HEK293 (cell line): ENCODE results near the gene OR2V2.

Experiments
- EGR2 ChIP-seq: fragments of 450-650 bp; formaldehyde crosslinking; IDR thresholded peaks from 2 replicates; pipeline ENCODE4 v1.5.1; 2016; ENCODE audit warnings: low read depth, missing biosample characterization, missing genetic modification characterization
- GLIS2 ChIP-seq: fragments of 450-650 bp; formaldehyde crosslinking; IDR thresholded peaks from 2 replicates; pipeline ENCODE4 v1.5.1; 2016; ENCODE audit warnings: missing biosample characterization, missing genetic modification characterization
- KLF9 ChIP-seq: fragments of 450-650 bp; formaldehyde crosslinking; IDR thresholded peaks from 2 replicates; pipeline ENCODE4 v1.5.1; 2016; ENCODE audit warnings: missing biosample characterization, missing genetic modification characterization, low read depth
- MEIS1 ChIP-seq: sonication (generic); formaldehyde crosslinking; IDR thresholded peaks from 2 replicates; pipeline ENCODE4 v1.8.1; 2022; ENCODE audit warnings: missing genetic modification reagents, mild to moderate bottlenecking, borderline replicate concordance
- OVOL3 ChIP-seq: fragments of 450-650 bp; formaldehyde crosslinking; IDR thresholded peaks from 2 replicates; pipeline ENCODE4 v1.5.1; 2016; ENCODE audit warnings: missing biosample characterization, missing genetic modification characterization
- SCRT1 ChIP-seq: fragments of 450-650 bp; formaldehyde crosslinking; IDR thresholded peaks from 2 replicates; pipeline ENCODE4 v1.5.1; 2016; ENCODE audit warnings: missing biosample characterization, missing genetic modification characterization, borderline replicate concordance
- SCRT2 ChIP-seq: fragments of 450-650 bp; formaldehyde crosslinking; IDR thresholded peaks from 2 replicates; pipeline ENCODE4 v1.5.1; 2016; ENCODE audit warnings: missing biosample characterization, missing genetic modification characterization
- ZBTB20 ChIP-seq: fragments of 450-650 bp; formaldehyde crosslinking; IDR thresholded peaks from 2 replicates; pipeline ENCODE4 v1.5.1; 2016; ENCODE audit warnings: missing biosample characterization, missing genetic modification characterization
- ZNF157 ChIP-seq: fragments of 450-650 bp; formaldehyde crosslinking; IDR thresholded peaks from 2 replicates; pipeline ENCODE4 v1.5.1; 2016; ENCODE audit warnings: missing biosample characterization, missing genetic modification characterization
- ZNF184 ChIP-seq: fragments of 450-650 bp; IDR thresholded peaks from 2 replicates; pipeline ENCODE4 v1.5.1; 2018; ENCODE audit warnings: missing biosample characterization, mild to moderate bottlenecking, missing genetic modification characterization
- ZNF501 ChIP-seq: fragments of 450-650 bp; formaldehyde crosslinking; IDR thresholded peaks from 2 replicates; pipeline ENCODE4 v1.5.1; 2016; ENCODE audit warnings: missing biosample characterization, missing genetic modification characterization
- ZNF558 ChIP-seq: fragments of 450-650 bp; formaldehyde crosslinking; IDR thresholded peaks from 2 replicates; pipeline ENCODE4 v1.5.1; 2016; ENCODE audit warnings: missing biosample characterization, missing genetic modification characterization
- ZNF596 ChIP-seq: fragments of 450-650 bp; IDR thresholded peaks from 2 replicates; pipeline ENCODE4 v1.5.0; 2018; ENCODE audit warnings: missing biosample characterization, mild to moderate bottlenecking, missing genetic modification characterization, moderate library complexity
- ZNF600 ChIP-seq: fragments of 450-650 bp; formaldehyde crosslinking; IDR thresholded peaks from 2 replicates; pipeline ENCODE4 v1.5.1; 2016; ENCODE audit warnings: missing biosample characterization, missing genetic modification characterization
- ZNF623 ChIP-seq: fragments of 450-650 bp; formaldehyde crosslinking; IDR thresholded peaks from 2 replicates; pipeline ENCODE4 v1.5.1; 2016; ENCODE audit warnings: missing biosample characterization, missing genetic modification characterization
- ZNF664 ChIP-seq: fragments of 450-650 bp; formaldehyde crosslinking; IDR thresholded peaks from 2 replicates; pipeline ENCODE4 v1.5.1; 2016; ENCODE audit warnings: missing biosample characterization, missing genetic modification characterization
- ZSCAN30 ChIP-seq: fragments of 450-650 bp; IDR thresholded peaks from 2 replicates; pipeline ENCODE4 v1.5.1; 2018; ENCODE audit warnings: missing biosample characterization, mild to moderate bottlenecking, missing genetic modification characterization, moderate library complexity
- TF ChIP-seq, protein P1 (sequence below): fragments of 450-650 bp; formaldehyde crosslinking; IDR thresholded peaks from 2 replicates; pipeline ENCODE4 v1.5.1; 2016; ENCODE audit warnings: missing biosample characterization, missing genetic modification characterization
- TF ChIP-seq, protein P2 (sequence below): fragments of 450-650 bp; formaldehyde crosslinking; IDR thresholded peaks from 2 replicates; pipeline ENCODE4 v1.5.1; 2017; ENCODE audit warnings: missing biosample characterization, mild to moderate bottlenecking, missing genetic modification characterization, moderate library complexity
- TF ChIP-seq, protein P3 (sequence below): fragments of 450-650 bp; formaldehyde crosslinking; IDR thresholded peaks from 2 replicates; pipeline ENCODE4 v1.5.1; 2017; ENCODE audit warnings: missing biosample characterization, missing genetic modification characterization
- TF ChIP-seq, protein P4 (sequence below): fragments of 450-650 bp; formaldehyde crosslinking; IDR thresholded peaks from 2 replicates; pipeline ENCODE4 v1.5.1; 2016; ENCODE audit warnings: missing biosample characterization, missing genetic modification characterization, borderline replicate concordance
- TF ChIP-seq, protein P5 (sequence below): fragments of 450-650 bp; formaldehyde crosslinking; IDR thresholded peaks from 2 replicates; pipeline ENCODE4 v1.5.1; 2017; ENCODE audit warnings: missing biosample characterization, missing genetic modification characterization
- TF ChIP-seq, protein P6 (sequence below): fragments of 450-650 bp; formaldehyde crosslinking; conservative IDR thresholded peaks from 2 replicates; pipeline ENCODE4 v1.5.1; 2016; ENCODE audit warnings: low read depth, missing biosample characterization, missing genetic modification characterization
- TF ChIP-seq, protein P7 (sequence below): fragments of 450-650 bp; formaldehyde crosslinking; IDR thresholded peaks from 2 replicates; pipeline ENCODE4 v1.5.1; 2017; ENCODE audit warnings: missing biosample characterization, missing genetic modification characterization

OR2V2 gene

DNA sequence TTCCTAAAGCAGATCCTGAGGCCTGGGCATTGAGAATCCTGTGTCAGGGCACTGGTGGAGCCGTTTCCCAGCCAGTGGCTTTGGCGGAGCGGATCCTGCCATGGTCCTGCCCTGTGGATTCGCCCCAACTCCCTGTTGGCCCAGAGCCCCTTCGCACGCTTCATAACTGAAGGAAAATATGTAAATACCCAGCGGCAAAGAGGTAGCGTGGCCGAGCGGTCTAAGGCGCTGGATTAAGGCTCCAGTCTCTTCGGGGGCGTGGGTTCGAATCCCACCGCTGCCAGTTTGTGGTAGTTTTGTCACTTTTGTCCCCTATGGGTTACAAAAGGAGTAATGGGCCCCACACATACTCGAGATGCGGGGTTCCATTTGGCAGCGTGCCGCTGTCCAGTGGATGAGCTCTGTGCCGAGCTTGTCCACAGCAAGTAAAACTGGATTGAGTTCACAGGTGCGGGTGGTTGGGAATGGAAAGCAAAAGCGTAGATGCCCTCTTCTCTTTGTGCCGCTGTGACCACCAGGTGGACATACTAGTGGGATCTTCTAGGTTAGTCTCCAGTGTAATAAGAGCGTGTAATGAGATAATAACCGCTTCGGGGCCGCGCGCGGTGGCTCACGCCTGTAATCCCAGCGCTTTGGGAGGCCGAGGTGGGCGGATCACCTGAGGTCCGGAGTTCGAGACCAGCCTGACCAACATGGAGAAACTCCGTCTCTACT, 40.3 kb downstream of the OR2V2 start (continued):
- TF ChIP-seq, protein P1, sequence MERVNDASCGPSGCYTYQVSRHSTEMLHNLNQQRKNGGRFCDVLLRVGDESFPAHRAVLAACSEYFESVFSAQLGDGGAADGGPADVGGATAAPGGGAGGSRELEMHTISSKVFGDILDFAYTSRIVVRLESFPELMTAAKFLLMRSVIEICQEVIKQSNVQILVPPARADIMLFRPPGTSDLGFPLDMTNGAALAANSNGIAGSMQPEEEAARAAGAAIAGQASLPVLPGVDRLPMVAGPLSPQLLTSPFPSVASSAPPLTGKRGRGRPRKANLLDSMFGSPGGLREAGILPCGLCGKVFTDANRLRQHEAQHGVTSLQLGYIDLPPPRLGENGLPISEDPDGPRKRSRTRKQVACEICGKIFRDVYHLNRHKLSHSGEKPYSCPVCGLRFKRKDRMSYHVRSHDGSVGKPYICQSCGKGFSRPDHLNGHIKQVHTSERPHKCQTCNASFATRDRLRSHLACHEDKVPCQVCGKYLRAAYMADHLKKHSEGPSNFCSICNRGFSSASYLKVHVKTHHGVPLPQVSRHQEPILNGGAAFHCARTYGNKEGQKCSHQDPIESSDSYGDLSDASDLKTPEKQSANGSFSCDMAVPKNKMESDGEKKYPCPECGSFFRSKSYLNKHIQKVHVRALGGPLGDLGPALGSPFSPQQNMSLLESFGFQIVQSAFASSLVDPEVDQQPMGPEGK (tag by site-specific recombination) = peak; percentile 12
- TF ChIP-seq, protein P2, sequence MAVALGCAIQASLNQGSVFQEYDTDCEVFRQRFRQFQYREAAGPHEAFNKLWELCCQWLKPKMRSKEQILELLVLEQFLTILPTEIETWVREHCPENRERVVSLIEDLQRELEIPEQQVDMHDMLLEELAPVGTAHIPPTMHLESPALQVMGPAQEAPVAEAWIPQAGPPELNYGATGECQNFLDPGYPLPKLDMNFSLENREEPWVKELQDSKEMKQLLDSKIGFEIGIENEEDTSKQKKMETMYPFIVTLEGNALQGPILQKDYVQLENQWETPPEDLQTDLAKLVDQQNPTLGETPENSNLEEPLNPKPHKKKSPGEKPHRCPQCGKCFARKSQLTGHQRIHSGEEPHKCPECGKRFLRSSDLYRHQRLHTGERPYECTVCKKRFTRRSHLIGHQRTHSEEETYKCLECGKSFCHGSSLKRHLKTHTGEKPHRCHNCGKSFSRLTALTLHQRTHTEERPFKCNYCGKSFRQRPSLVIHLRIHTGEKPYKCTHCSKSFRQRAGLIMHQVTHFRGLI (tag by site-specific recombination) = peak; percentile 39; the same call in 1 of the 2 replicates
- 0 out of 2 replicates have a peak, but pooled peaks have one; percentile 17 for TF ChIP-seq ZNF623 (tag by site-specific recombination)
- no peak for TF ChIP-seq ZNF157 (tag by site-specific recombination)
- peak; percentile 98 for TF ChIP-seq ZSCAN30 (tag by site-specific recombination)
- TF ChIP-seq KLF9 (tag by site-specific recombination) = peak; percentile 83
- TF ChIP-seq MEIS1 (CRISPR knock-in tag) = no peak
- TF ChIP-seq ZNF596 (tag by site-specific recombination) = 0 out of 2 replicates have a peak, but pooled peaks have one; percentile 32
- TF ChIP-seq ZNF501 (tag by site-specific recombination) = peak; percentile 86
- TF ChIP-seq, protein P3, sequence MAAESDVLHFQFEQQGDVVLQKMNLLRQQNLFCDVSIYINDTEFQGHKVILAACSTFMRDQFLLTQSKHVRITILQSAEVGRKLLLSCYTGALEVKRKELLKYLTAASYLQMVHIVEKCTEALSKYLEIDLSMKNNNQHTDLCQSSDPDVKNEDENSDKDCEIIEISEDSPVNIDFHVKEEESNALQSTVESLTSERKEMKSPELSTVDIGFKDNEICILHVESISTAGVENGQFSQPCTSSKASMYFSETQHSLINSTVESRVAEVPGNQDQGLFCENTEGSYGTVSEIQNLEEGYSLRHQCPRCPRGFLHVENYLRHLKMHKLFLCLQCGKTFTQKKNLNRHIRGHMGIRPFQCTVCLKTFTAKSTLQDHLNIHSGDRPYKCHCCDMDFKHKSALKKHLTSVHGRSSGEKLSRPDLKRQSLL = peak; percentile 87
- no peak; the same call in 1 of the 2 replicates for TF ChIP-seq EGR2 (tag by site-specific recombination)
- peak; percentile 71; the same call in 1 of the 2 replicates for TF ChIP-seq SCRT2 (tag by site-specific recombination)
- peak; percentile 53; the same call in 1 of the 2 replicates for TF ChIP-seq SCRT1 (tag by site-specific recombination)
- TF ChIP-seq ZBTB20 = peak; percentile 94
- peak; percentile 77; the same call in 1 of the 2 replicates for TF ChIP-seq ZNF600
- TF ChIP-seq ZNF184 (tag by site-specific recombination) = 0 out of 2 replicates have a peak, but pooled peaks have one; percentile 45
- TF ChIP-seq, protein P4, sequence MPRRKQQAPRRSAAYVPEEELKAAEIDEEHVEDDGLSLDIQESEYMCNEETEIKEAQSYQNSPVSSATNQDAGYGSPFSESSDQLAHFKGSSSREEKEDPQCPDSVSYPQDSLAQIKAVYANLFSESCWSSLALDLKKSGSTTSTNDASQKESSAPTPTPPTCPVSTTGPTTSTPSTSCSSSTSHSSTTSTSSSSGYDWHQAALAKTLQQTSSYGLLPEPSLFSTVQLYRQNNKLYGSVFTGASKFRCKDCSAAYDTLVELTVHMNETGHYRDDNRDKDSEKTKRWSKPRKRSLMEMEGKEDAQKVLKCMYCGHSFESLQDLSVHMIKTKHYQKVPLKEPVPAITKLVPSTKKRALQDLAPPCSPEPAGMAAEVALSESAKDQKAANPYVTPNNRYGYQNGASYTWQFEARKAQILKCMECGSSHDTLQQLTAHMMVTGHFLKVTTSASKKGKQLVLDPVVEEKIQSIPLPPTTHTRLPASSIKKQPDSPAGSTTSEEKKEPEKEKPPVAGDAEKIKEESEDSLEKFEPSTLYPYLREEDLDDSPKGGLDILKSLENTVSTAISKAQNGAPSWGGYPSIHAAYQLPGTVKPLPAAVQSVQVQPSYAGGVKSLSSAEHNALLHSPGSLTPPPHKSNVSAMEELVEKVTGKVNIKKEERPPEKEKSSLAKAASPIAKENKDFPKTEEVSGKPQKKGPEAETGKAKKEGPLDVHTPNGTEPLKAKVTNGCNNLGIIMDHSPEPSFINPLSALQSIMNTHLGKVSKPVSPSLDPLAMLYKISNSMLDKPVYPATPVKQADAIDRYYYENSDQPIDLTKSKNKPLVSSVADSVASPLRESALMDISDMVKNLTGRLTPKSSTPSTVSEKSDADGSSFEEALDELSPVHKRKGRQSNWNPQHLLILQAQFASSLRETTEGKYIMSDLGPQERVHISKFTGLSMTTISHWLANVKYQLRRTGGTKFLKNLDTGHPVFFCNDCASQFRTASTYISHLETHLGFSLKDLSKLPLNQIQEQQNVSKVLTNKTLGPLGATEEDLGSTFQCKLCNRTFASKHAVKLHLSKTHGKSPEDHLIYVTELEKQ (tag by site-specific recombination) = peak; percentile 21; the same call in 1 of the 2 replicates
- peak; percentile 76; the same call in 1 of the 2 replicates for TF ChIP-seq ZNF558 (tag by site-specific recombination)
- TF ChIP-seq, protein P5, sequence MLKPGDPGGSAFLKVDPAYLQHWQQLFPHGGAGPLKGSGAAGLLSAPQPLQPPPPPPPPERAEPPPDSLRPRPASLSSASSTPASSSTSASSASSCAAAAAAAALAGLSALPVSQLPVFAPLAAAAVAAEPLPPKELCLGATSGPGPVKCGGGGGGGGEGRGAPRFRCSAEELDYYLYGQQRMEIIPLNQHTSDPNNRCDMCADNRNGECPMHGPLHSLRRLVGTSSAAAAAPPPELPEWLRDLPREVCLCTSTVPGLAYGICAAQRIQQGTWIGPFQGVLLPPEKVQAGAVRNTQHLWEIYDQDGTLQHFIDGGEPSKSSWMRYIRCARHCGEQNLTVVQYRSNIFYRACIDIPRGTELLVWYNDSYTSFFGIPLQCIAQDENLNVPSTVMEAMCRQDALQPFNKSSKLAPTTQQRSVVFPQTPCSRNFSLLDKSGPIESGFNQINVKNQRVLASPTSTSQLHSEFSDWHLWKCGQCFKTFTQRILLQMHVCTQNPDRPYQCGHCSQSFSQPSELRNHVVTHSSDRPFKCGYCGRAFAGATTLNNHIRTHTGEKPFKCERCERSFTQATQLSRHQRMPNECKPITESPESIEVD (tag by site-specific recombination) = peak; percentile 60
- peak; percentile 81 for TF ChIP-seq ZNF664
- 0 out of 2 replicates have a peak, but pooled peaks have one; percentile 9 for TF ChIP-seq OVOL3 (tag by site-specific recombination)
- TF ChIP-seq, protein P6, sequence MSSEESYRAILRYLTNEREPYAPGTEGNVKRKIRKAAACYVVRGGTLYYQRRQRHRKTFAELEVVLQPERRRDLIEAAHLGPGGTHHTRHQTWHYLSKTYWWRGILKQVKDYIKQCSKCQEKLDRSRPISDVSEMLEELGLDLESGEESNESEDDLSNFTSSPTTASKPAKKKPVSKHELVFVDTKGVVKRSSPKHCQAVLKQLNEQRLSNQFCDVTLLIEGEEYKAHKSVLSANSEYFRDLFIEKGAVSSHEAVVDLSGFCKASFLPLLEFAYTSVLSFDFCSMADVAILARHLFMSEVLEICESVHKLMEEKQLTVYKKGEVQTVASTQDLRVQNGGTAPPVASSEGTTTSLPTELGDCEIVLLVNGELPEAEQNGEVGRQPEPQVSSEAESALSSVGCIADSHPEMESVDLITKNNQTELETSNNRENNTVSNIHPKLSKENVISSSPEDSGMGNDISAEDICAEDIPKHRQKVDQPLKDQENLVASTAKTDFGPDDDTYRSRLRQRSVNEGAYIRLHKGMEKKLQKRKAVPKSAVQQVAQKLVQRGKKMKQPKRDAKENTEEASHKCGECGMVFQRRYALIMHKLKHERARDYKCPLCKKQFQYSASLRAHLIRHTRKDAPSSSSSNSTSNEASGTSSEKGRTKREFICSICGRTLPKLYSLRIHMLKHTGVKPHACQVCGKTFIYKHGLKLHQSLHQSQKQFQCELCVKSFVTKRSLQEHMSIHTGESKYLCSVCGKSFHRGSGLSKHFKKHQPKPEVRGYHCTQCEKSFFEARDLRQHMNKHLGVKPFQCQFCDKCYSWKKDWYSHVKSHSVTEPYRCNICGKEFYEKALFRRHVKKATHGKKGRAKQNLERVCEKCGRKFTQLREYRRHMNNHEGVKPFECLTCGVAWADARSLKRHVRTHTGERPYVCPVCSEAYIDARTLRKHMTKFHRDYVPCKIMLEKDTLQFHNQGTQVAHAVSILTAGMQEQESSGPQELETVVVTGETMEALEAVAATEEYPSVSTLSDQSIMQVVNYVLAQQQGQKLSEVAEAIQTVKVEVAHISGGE = peak; percentile 33
- TF ChIP-seq, protein P7, sequence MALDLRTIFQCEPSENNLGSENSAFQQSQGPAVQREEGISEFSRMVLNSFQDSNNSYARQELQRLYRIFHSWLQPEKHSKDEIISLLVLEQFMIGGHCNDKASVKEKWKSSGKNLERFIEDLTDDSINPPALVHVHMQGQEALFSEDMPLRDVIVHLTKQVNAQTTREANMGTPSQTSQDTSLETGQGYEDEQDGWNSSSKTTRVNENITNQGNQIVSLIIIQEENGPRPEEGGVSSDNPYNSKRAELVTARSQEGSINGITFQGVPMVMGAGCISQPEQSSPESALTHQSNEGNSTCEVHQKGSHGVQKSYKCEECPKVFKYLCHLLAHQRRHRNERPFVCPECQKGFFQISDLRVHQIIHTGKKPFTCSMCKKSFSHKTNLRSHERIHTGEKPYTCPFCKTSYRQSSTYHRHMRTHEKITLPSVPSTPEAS (tag by site-specific recombination) = no peak
- peak; percentile 87 for TF ChIP-seq GLIS2
